ENCODE measurements around the gene SPEN.

SPEN gene

DNA sequence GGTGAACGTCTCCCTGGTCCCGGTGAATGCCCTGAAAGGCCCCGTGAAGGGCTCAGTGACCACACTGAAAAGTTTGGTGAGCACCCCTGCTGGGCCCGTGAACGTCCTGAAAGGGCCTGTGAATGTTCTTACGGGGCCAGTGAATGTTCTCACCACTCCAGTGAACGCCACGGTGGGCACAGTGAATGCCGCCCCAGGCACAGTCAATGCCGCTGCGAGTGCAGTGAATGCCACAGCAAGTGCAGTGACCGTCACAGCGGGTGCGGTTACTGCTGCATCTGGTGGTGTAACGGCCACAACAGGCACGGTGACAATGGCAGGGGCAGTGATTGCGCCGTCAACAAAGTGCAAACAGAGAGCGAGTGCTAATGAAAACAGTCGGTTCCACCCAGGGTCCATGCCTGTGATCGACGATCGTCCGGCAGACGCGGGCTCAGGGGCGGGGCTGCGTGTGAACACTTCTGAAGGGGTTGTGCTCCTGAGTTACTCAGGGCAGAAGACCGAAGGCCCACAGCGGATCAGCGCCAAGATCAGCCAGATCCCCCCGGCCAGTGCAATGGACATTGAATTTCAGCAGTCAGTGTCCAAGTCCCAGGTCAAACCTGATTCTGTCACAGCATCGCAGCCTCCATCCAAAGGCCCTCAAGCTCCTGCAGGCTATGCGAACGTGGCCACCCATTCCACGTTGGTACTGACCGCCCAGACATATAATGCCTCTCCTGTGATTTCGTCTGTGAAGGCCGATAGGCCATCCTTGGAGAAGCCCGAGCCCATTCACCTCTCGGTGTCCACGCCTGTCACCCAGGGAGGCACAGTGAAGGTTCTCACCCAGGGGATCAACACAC lies 86.9 kb downstream of the SPEN start:
- no peak for DNase-seq
- H3K36me3 ChIP-seq (replicated peaks): peaks cover 71% of the 10 kb centered on the region
- H3K4me3 ChIP-seq (ENCODE audit: low read depth, low read length): no peak overlapping the region
- H3K27ac ChIP-seq: no peak overlapping the region
- TF ChIP-seq, protein P1, sequence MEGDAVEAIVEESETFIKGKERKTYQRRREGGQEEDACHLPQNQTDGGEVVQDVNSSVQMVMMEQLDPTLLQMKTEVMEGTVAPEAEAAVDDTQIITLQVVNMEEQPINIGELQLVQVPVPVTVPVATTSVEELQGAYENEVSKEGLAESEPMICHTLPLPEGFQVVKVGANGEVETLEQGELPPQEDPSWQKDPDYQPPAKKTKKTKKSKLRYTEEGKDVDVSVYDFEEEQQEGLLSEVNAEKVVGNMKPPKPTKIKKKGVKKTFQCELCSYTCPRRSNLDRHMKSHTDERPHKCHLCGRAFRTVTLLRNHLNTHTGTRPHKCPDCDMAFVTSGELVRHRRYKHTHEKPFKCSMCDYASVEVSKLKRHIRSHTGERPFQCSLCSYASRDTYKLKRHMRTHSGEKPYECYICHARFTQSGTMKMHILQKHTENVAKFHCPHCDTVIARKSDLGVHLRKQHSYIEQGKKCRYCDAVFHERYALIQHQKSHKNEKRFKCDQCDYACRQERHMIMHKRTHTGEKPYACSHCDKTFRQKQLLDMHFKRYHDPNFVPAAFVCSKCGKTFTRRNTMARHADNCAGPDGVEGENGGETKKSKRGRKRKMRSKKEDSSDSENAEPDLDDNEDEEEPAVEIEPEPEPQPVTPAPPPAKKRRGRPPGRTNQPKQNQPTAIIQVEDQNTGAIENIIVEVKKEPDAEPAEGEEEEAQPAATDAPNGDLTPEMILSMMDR (IDR thresholded peaks at IDR 0.05; ENCODE audit: low read depth, low read length, missing control alignments): no peak
- in situ Hi-C loops (cut with HindIII; ENCODE audit: low pct_ligation_motif_present, low sequenced_read_pairs): no loop called here
- H3K27me3 ChIP-seq (replicated peaks): no peaks in the 10 kb centered on the region

DNA sequence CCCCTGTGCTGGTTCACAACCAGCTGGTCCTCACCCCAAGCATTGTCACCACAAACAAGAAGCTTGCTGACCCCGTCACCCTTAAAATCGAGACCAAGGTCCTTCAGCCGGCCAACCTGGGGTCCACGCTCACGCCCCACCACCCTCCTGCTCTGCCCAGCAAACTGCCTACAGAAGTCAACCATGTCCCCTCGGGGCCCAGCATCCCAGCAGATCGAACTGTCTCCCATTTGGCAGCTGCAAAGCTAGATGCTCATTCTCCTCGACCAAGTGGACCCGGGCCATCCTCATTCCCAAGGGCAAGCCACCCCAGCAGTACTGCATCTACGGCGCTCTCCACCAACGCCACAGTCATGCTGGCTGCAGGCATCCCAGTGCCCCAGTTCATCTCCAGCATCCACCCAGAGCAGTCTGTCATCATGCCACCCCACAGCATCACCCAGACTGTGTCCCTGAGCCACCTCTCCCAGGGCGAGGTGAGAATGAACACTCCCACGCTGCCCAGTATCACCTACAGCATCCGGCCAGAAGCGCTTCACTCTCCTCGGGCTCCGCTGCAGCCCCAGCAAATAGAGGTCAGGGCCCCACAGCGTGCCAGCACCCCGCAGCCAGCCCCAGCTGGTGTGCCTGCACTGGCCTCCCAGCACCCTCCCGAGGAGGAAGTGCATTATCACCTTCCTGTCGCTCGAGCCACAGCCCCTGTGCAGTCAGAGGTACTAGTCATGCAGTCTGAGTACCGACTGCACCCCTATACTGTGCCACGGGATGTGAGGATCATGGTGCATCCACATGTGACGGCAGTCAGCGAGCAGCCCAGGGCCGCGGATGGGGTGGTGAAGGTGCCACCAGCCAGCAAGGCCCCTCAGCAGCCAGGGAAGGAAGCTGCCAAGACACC lies 87.8 kb downstream of the SPEN start:
- no peak for DNase-seq
- in situ Hi-C loops (cut with HindIII; ENCODE audit: low pct_ligation_motif_present, low sequenced_read_pairs): no loop called here
- no peaks in the 10 kb centered on the region for H3K27me3 ChIP-seq (replicated peaks)
- TF ChIP-seq, protein P1 (IDR thresholded peaks at IDR 0.05; ENCODE audit: low read depth, low read length, missing control alignments): no peak
- peaks cover 64% of the 10 kb centered on the region for H3K36me3 ChIP-seq (replicated peaks)
- no peak overlapping the region for H3K4me3 ChIP-seq (ENCODE audit: low read depth, low read length)
- no peak overlapping the region for H3K27ac ChIP-seq

DNA sequence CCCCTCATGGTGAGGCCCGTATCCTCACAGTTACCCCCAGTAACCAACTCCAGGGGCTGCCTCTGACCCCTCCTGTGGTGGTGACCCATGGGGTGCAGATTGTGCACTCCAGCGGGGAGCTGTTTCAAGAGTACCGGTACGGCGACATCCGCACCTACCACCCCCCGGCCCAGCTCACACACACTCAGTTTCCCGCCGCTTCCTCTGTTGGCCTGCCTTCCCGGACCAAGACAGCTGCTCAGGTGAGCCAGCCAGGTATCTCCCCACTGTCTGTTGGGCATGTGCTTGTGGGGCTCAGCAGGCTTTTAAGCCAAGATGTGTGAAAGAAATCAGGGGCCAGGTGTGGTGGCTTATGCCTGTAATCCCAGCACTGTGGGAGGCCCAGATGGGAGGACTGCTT lies 88.5 kb downstream of the SPEN start:
- H3K36me3 ChIP-seq (replicated peaks): peaks cover 66% of the 10 kb centered on the region
- no peak overlapping the region for H3K4me3 ChIP-seq (ENCODE audit: low read depth, low read length)
- DNase-seq: no peak
- TF ChIP-seq, protein P1 (IDR thresholded peaks at IDR 0.05; ENCODE audit: low read depth, low read length, missing control alignments): no peak
- H3K27ac ChIP-seq: no peak overlapping the region
- H3K27me3 ChIP-seq (replicated peaks): no peaks in the 10 kb centered on the region
- in situ Hi-C loops (cut with HindIII; ENCODE audit: low pct_ligation_motif_present, low sequenced_read_pairs): no loop called here

DNA sequence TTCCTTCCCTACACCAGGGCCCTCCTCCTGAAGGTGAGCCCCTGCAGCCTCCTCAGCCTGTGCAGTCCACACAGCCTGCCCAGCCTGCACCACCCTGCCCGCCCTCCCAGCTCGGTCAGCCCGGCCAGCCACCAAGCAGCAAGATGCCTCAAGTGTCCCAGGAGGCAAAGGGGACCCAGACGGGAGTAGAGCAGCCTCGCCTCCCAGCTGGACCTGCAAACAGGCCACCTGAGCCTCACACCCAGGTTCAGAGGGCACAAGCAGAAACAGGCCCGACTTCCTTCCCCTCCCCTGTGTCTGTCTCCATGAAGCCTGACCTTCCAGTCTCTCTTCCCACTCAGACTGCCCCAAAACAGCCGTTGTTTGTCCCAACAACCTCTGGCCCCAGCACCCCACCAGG lies 89.6 kb downstream of the SPEN start:
- in situ Hi-C loops (cut with HindIII; ENCODE audit: low pct_ligation_motif_present, low sequenced_read_pairs): no loop called here
- H3K27me3 ChIP-seq (replicated peaks): no peaks in the 10 kb centered on the region
- peak overlapping the region; percentile 8 for H3K27ac ChIP-seq
- no peak for DNase-seq
- TF ChIP-seq, protein P1 (IDR thresholded peaks at IDR 0.05; ENCODE audit: low read depth, low read length, missing control alignments): no peak
- H3K4me3 ChIP-seq (ENCODE audit: low read depth, low read length): no peak overlapping the region
- H3K36me3 ChIP-seq (replicated peaks): peaks cover 69% of the 10 kb centered on the region

DNA sequence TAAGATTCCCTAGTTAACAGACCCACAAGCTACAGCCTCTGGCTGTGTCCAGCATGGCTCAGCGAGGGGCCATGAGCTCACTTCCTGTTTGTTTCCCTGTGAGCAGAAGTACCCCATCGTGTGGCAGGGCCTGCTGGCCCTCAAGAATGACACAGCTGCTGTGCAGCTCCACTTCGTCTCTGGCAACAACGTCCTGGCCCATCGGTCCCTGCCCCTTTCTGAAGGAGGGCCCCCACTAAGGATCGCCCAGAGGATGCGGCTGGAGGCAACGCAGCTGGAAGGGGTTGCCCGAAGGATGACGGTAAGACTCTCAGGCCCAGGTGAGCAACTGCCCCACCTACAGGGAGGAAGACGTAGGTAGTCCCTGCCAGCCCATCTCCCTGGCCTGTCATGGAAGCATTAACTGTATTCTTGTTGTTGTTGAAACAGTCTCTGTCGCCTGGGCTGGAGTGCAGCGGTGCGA lies 90.2 kb downstream of the SPEN start:
- no peak for DNase-seq
- H3K4me3 ChIP-seq (ENCODE audit: low read depth, low read length): no peak overlapping the region
- H3K36me3 ChIP-seq (replicated peaks): peaks cover 71% of the 10 kb centered on the region
- TF ChIP-seq, protein P1 (IDR thresholded peaks at IDR 0.05; ENCODE audit: low read depth, low read length, missing control alignments): peak; percentile 64
- H3K27me3 ChIP-seq (replicated peaks): no peaks in the 10 kb centered on the region
- in situ Hi-C loops (cut with HindIII; ENCODE audit: low pct_ligation_motif_present, low sequenced_read_pairs): no loop called here
- peak overlapping the region; percentile 8 for H3K27ac ChIP-seq
